Measurements from ENCODE around the gene FBN3.

DNA sequence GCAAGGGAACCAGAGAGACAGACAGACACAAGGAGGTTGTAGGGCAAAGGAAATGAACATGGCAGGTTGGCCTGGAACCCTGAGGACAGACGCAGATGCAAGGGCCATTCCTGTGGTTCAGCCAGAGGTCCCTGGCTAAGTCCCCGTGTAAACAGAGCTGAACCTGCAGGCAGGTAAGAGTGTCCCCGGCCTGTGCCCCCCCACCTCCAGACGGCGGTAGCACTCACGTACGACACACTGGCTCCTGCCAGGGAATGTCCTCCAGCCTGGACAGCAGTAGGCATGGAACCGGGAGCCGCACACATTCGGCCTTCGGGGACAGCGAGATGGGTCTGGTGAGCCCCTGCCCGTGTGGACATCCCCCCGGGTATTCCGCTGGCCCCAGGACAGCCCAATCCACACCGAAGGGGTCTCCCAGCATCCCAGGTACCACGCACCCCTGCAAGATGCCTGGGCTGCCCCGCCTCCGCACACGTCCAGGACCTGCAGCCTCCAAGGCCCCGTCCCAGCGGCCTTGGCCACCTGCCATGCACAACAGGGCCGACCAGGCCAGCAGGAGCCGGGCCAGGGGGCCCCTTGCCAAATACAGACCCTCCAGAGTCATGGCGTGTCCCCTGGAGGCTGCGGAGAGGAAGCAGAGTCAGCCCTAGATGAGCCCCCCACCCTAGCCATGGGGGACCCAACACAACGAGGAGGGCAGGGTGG lies 2.4 kb downstream of the FBN3 start:
- no peak for TF ChIP-seq POLR2A (IDR thresholded peaks at IDR 0.05)
- TF ChIP-seq, protein P1, sequence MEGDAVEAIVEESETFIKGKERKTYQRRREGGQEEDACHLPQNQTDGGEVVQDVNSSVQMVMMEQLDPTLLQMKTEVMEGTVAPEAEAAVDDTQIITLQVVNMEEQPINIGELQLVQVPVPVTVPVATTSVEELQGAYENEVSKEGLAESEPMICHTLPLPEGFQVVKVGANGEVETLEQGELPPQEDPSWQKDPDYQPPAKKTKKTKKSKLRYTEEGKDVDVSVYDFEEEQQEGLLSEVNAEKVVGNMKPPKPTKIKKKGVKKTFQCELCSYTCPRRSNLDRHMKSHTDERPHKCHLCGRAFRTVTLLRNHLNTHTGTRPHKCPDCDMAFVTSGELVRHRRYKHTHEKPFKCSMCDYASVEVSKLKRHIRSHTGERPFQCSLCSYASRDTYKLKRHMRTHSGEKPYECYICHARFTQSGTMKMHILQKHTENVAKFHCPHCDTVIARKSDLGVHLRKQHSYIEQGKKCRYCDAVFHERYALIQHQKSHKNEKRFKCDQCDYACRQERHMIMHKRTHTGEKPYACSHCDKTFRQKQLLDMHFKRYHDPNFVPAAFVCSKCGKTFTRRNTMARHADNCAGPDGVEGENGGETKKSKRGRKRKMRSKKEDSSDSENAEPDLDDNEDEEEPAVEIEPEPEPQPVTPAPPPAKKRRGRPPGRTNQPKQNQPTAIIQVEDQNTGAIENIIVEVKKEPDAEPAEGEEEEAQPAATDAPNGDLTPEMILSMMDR (IDR thresholded peaks at IDR 0.05): no peak

Measured in testis (tissue), 2 donors.